Uterus (tissue), 2 donors: ENCODE data around the gene CTTNBP2.

ENCODE experiments used
- CTCF ChIP-seq, 4 experiments: fragments of 200-600 bp in 2 of 4; fragments of 450-650 bp in 2 of 4; sonication (generic) in 2 of 4; IDR thresholded peaks; one replicate each; pipeline ENCODE4 v1.5.1; 2016 to 2019; ENCODE audit warnings: antibody characterized with exemption in 4 of 4, mild to moderate bottlenecking in 2 of 4, moderate library complexity in 1 of 4
- POLR2A ChIP-seq, 2 donors: fragments of 450-650 bp; IDR thresholded peaks; one replicate each; pipeline ENCODE4 v1.6.1; 2016; ENCODE audit warnings: antibody characterized with exemption in 2 of 2, mild to moderate bottlenecking in 1 of 2, moderate library complexity in 1 of 2

GRCh38 chr7:117759950-117760640, 113.1 kb downstream of the CTTNBP2 start:
- TF ChIP-seq CTCF (IDR thresholded peaks at IDR 0.05) (no peak), POLR2A (IDR thresholded peaks at IDR 0.05) (no peak)
